Liver (tissue), 3 donors: ENCODE results near the gene CCDC167.

Experiments
- EGR1 ChIP-seq, 2 donors: IDR thresholded peaks; 2 replicates each; pipeline ENCODE4 v1.6.1; 2016 to 2018; ENCODE audit warnings: antibody characterized with exemption in 2 of 2, low read depth in 2 of 2
- FOXA1 ChIP-seq: IDR thresholded peaks from 2 replicates; pipeline ENCODE4 v1.6.1; 2016; ENCODE audit warnings: antibody characterized with exemption
- GABPA ChIP-seq, 2 donors: IDR thresholded peaks in 1 of 2; conservative IDR thresholded peaks in 1 of 2; 2 replicates each; pipeline ENCODE4 v1.6.1; 2016; ENCODE audit warnings: antibody characterized with exemption in 2 of 2, mild to moderate bottlenecking in 1 of 2, moderate library complexity in 1 of 2
- HNF4A ChIP-seq, 2 donors: conservative IDR thresholded peaks; 2 replicates each; pipeline ENCODE4 v1.6.1; 2016; ENCODE audit warnings: antibody characterized with exemption in 2 of 2, mild to moderate bottlenecking in 2 of 2
- HNF4G ChIP-seq: IDR thresholded peaks from 2 replicates; pipeline ENCODE4 v1.6.1; 2016; ENCODE audit warnings: antibody characterized with exemption
- JUND ChIP-seq, 2 donors: IDR thresholded peaks; 2 replicates each; pipeline ENCODE4 v1.6.1; 2016; ENCODE audit warnings: antibody characterized with exemption in 2 of 2
- RAD21 ChIP-seq, 2 donors: IDR thresholded peaks; 2 replicates each; pipeline ENCODE4 v1.6.1; 2016; ENCODE audit warnings: antibody characterized with exemption in 2 of 2, mild to moderate bottlenecking in 2 of 2
- RXRA ChIP-seq, 2 donors: IDR thresholded peaks; 2 replicates each; pipeline ENCODE4 v1.6.1; 2017 to 2018; ENCODE audit warnings: antibody characterized with exemption in 2 of 2, mild to moderate bottlenecking in 1 of 2
- SP1 ChIP-seq: IDR thresholded peaks from 2 replicates; pipeline ENCODE4 v1.6.1; 2018; ENCODE audit warnings: antibody characterized with exemption, mild to moderate bottlenecking
- TAF1 ChIP-seq: conservative IDR thresholded peaks from 2 replicates; pipeline ENCODE4 v1.6.1; 2016; ENCODE audit warnings: antibody characterized with exemption, mild to moderate bottlenecking
- TF ChIP-seq, protein P1 (sequence below): fragments of 150-350 bp; IDR thresholded peaks from 2 replicates; pipeline ENCODE4 v1.5.1; 2017; ENCODE audit warnings: improper control_type of control experiment, low read depth, low read length; ENCODE audit not compliant: missing input control
- TF ChIP-seq, protein P2 (sequence below): IDR thresholded peaks from 2 replicates; pipeline ENCODE4 v1.6.1; 2016; ENCODE audit warnings: antibody characterized with exemption, mild to moderate bottlenecking
- TF ChIP-seq, protein P3 (sequence below): IDR thresholded peaks from 2 replicates; pipeline ENCODE4 v1.6.1; 2016; ENCODE audit warnings: antibody characterized with exemption
- TF ChIP-seq, protein P4 (sequence below): IDR thresholded peaks from 2 replicates; pipeline ENCODE4 v1.6.1; 2016; ENCODE audit warnings: antibody characterized with exemption
- donor health status: healthy.
- donor health status: healthy.

DNA sequence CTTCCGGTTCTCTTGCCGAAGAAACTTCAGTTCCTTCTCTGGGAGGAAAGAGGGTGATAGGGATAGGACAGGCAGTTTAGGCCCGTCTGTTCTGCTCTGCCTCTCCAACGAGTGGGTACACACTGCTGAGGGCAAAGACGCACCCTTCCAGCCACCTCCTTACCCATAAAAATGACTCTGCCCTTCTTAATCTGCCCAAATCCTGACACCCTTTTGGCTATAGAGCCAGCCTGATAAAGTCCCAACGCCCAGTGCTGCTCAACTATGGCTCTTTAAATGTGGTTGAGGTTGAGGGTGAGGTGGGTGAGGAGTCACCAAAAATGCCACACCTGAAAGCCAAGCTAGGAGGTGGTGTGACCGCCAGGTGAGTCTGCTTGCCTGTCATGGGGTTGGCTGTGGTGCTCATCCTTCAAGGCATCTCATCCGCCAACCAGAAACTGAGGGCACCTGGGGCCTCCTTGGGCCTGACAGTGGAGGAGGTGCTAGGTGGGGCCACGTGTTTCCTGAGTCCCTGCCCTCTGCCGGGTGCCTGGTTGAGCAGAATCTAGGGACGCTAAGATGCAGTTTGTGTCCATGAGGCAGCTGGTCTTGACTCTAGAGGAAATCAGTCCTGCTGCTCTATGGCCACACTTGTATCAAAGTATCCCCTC, 16.3 kb downstream of the CCDC167 start:
- TF ChIP-seq, protein P1, sequence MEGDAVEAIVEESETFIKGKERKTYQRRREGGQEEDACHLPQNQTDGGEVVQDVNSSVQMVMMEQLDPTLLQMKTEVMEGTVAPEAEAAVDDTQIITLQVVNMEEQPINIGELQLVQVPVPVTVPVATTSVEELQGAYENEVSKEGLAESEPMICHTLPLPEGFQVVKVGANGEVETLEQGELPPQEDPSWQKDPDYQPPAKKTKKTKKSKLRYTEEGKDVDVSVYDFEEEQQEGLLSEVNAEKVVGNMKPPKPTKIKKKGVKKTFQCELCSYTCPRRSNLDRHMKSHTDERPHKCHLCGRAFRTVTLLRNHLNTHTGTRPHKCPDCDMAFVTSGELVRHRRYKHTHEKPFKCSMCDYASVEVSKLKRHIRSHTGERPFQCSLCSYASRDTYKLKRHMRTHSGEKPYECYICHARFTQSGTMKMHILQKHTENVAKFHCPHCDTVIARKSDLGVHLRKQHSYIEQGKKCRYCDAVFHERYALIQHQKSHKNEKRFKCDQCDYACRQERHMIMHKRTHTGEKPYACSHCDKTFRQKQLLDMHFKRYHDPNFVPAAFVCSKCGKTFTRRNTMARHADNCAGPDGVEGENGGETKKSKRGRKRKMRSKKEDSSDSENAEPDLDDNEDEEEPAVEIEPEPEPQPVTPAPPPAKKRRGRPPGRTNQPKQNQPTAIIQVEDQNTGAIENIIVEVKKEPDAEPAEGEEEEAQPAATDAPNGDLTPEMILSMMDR = no peak
- TF ChIP-seq, protein P2, sequence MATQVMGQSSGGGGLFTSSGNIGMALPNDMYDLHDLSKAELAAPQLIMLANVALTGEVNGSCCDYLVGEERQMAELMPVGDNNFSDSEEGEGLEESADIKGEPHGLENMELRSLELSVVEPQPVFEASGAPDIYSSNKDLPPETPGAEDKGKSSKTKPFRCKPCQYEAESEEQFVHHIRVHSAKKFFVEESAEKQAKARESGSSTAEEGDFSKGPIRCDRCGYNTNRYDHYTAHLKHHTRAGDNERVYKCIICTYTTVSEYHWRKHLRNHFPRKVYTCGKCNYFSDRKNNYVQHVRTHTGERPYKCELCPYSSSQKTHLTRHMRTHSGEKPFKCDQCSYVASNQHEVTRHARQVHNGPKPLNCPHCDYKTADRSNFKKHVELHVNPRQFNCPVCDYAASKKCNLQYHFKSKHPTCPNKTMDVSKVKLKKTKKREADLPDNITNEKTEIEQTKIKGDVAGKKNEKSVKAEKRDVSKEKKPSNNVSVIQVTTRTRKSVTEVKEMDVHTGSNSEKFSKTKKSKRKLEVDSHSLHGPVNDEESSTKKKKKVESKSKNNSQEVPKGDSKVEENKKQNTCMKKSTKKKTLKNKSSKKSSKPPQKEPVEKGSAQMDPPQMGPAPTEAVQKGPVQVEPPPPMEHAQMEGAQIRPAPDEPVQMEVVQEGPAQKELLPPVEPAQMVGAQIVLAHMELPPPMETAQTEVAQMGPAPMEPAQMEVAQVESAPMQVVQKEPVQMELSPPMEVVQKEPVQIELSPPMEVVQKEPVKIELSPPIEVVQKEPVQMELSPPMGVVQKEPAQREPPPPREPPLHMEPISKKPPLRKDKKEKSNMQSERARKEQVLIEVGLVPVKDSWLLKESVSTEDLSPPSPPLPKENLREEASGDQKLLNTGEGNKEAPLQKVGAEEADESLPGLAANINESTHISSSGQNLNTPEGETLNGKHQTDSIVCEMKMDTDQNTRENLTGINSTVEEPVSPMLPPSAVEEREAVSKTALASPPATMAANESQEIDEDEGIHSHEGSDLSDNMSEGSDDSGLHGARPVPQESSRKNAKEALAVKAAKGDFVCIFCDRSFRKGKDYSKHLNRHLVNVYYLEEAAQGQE = no peak
- TF ChIP-seq FOXA1 = no peak
- TF ChIP-seq SP1 = no peak
- TF ChIP-seq RAD21 (IDR thresholded peaks at IDR 0.05) = no peak
- no peak for TF ChIP-seq TAF1
- TF ChIP-seq, protein P3, sequence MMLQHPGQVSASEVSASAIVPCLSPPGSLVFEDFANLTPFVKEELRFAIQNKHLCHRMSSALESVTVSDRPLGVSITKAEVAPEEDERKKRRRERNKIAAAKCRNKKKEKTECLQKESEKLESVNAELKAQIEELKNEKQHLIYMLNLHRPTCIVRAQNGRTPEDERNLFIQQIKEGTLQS = no peak
- no peak for TF ChIP-seq RXRA (IDR thresholded peaks at IDR 0.05)
- no peak for TF ChIP-seq GABPA (IDR thresholded peaks at IDR 0.05 in 1 of 2, conservative IDR thresholded peaks at IDR 0.05 in 1 of 2)
- TF ChIP-seq HNF4A (conservative IDR thresholded peaks at IDR 0.05) = no peak
- no peak for TF ChIP-seq JUND (IDR thresholded peaks at IDR 0.05)
- TF ChIP-seq EGR1 (IDR thresholded peaks at IDR 0.05; ENCODE audit: low read depth in 2 of 2) = no peak
- TF ChIP-seq, protein P4, sequence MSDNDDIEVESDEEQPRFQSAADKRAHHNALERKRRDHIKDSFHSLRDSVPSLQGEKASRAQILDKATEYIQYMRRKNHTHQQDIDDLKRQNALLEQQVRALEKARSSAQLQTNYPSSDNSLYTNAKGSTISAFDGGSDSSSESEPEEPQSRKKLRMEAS = no peak
- TF ChIP-seq HNF4G = no peak
